SJSA1 (cell line): ENCODE results near the gene LGALS16. TPM values are rescaled to one million over a fixed set of nuclear protein-coding genes. Genes with fewer than 3 reads are reported as not detected.
"Not testable (repeated sequence)": the region's sequence is repeated elsewhere in the genome, so short reads cannot be mapped to it uniquely, and the experiment has no call there.

Experiments
- DNase-seq, 2 experiments: peaks; one replicate each; pipeline ENCODE4 v3.0.0-alpha.2; 2015 to 2020; ENCODE audit warnings: low spot score in 2 of 2, low read depth in 1 of 2
- H3K27ac ChIP-seq: fragments of 250-450 bp; sonication (Bioruptor Pico); 2 replicates; pipeline ENCODE4 v1.5.1; 2020; ENCODE audit warnings: mild to moderate bottlenecking, moderate library complexity
- H3K27me3 ChIP-seq: fragments of 250-450 bp; sonication (Bioruptor Pico); replicated peaks from 2 replicates; pipeline ENCODE4 v1.5.1; 2020; ENCODE audit warnings: mild to moderate bottlenecking, moderate library complexity
- H3K36me3 ChIP-seq: fragments of 250-450 bp; sonication (Bioruptor Pico); 2 replicates; pipeline ENCODE4 v1.5.1; 2020; ENCODE audit warnings: mild to moderate bottlenecking
- H3K4me1 ChIP-seq: fragments of 250-450 bp; sonication (Bioruptor Pico); replicated peaks from 2 replicates; pipeline ENCODE4 v1.6.1; 2021; ENCODE audit warnings: mild to moderate bottlenecking
- H3K4me3 ChIP-seq: fragments of 250-450 bp; sonication (Bioruptor Pico); 2 replicates; pipeline ENCODE4 v1.5.1; 2020; ENCODE audit warnings: mild to moderate bottlenecking
- H3K9me3 ChIP-seq: fragments of 250-450 bp; sonication (Bioruptor Pico); replicated peaks from 2 replicates; pipeline ENCODE4 v1.5.1; 2020; ENCODE audit warnings: mild to moderate bottlenecking
- total RNA-seq: library from RNA; depleted of rRNA; stranded (reverse); fragments of >200 nt; shearing (Covaris generic); gene quantifications from 2 replicates; pipeline ENCODE4 v1.2.3, GENCODE V29; 2014

LGALS16 gene
- total RNA-seq, 1 experiment from 2014 or later: not detected

- H3K4me1 ChIP-seq: no peaks in the 10 kb centered on the region
- no peak overlapping the region for H3K27ac ChIP-seq
- no peaks in the 10 kb centered on the region for H3K36me3 ChIP-seq
- peaks cover 6% of the 10 kb centered on the region; the same call in 1 of the 2 replicates for H3K27me3 ChIP-seq
- H3K4me3 ChIP-seq: no peak overlapping the region
- no peak for DNase-seq
- H3K9me3 ChIP-seq: no peaks in the 10 kb centered on the region
These were observed 4.1 kb downstream of the LGALS16 start for GRCh38 chr19:39659791-39660190.

DNA sequence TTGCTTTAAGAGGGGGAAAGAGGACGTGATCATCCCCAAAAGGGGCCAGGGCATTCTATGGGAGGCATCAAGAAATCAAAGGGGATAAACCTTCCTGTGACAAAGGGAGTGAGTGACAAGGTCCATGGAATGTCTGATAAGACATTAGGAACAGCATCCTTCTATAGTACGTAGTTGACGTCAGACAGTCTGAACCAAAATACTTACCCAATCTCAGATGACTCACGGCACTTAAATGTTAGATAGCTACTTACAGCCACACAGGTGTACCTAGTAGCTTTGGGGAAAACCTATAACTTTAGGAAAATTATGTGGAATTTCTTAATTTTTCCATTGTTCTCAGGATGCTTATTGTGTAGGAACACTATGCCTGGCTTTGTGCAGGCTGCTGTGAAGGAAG, 4.9 kb downstream of the LGALS16 start:
- Histone ChIP-seq H3K27ac (no peak overlapping the region), H3K9me3 (no peaks in the 10 kb centered on the region), H3K27me3 (peaks cover 6% of the 10 kb centered on the region; the same call in 1 of the 2 replicates), H3K4me3 (no peak overlapping the region), H3K4me1 (no peaks in the 10 kb centered on the region), H3K36me3 (no peaks in the 10 kb centered on the region)
- DNase-seq: no peak

DNA sequence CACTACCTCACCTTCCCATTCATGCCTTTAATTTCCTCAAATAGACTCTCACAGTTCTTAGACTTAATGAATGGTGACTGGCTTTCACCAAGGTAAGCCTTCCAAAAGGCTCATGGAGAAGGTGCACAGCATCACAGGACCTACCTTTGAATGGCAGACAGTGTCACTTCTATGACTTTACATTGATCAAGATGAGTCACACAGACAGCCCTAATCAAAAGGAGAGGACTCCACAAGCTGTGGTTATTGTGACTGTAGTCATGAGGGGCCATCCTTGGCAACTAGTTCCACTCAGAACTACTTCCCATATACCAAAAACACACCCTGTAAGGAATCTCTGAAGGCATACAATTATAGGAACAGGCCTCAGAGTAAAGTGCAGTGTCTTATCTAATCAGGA, 5.9 kb downstream of the LGALS16 start:
- H3K9me3 ChIP-seq: no peaks in the 10 kb centered on the region
- H3K36me3 ChIP-seq: no peaks in the 10 kb centered on the region
- peaks cover 6% of the 10 kb centered on the region; the same call in 1 of the 2 replicates for H3K27me3 ChIP-seq
- no peak overlapping the region for H3K27ac ChIP-seq
- no peaks in the 10 kb centered on the region for H3K4me1 ChIP-seq
- no peak overlapping the region for H3K4me3 ChIP-seq
- no peak for DNase-seq

- peaks cover 22% of the 10 kb centered on the region for H3K27me3 ChIP-seq
- not testable (repeated sequence) for H3K9me3 ChIP-seq, H3K27ac ChIP-seq, DNase-seq, H3K36me3 ChIP-seq, H3K4me1 ChIP-seq, H3K4me3 ChIP-seq
These were observed 14.1 kb downstream of the LGALS16 start for GRCh38 chr19:39669860-39670259.

- DNase-seq: no peak
- Histone ChIP-seq H3K4me1 (no peaks in the 10 kb centered on the region), H3K4me3 (no peak overlapping the region), H3K9me3 (0 out of 2 replicates have a peak, but pooled peaks cover 2% of the 10 kb centered on the region), H3K27ac (no peak overlapping the region), H3K27me3 (peaks cover 23% of the 10 kb centered on the region), H3K36me3 (no peaks in the 10 kb centered on the region)
These were observed 15.3 kb downstream of the LGALS16 start for GRCh38 chr19:39670998-39671397.

GRCh38 chr19:39671739-39672363, 16.1 kb downstream of the LGALS16 start:
- peak in 1 of 2 experiments; percentile 30 for DNase-seq
- H3K4me1 ChIP-seq: no peaks in the 10 kb centered on the region
- H3K27me3 ChIP-seq: peaks cover 23% of the 10 kb centered on the region
- H3K27ac ChIP-seq: no peak overlapping the region
- no peaks in the 10 kb centered on the region for H3K36me3 ChIP-seq
- H3K4me3 ChIP-seq: no peak overlapping the region
- 0 out of 2 replicates have a peak, but pooled peaks cover 2% of the 10 kb centered on the region for H3K9me3 ChIP-seq

DNA sequence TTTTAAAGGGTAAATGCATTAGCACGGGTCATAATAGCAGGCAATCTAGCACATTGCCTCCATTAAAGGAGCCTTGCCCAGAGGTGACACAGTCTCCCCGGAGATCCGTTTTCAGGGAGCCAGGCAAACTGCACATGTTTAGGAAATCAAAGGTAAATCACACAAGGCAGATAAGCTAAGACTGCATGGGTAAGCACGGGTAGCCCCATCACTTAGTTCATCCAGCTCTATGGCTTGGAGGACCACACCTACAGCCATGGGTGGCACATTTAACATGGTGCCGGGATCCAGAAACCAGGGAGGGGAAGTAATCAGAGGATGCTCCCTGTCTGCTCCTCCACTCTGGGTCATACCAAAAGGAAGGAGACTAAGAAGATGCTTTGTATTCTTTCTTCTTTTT, 16.8 kb downstream of the LGALS16 start:
- DNase-seq: no peak
- H3K27ac ChIP-seq: no peak overlapping the region
- H3K27me3 ChIP-seq: peaks cover 23% of the 10 kb centered on the region
- H3K36me3 ChIP-seq: no peaks in the 10 kb centered on the region
- no peak overlapping the region for H3K4me3 ChIP-seq
- H3K9me3 ChIP-seq: 0 out of 2 replicates have a peak, but pooled peaks cover 2% of the 10 kb centered on the region
- no peaks in the 10 kb centered on the region for H3K4me1 ChIP-seq

- not testable (repeated sequence) for H3K36me3 ChIP-seq, DNase-seq, H3K4me1 ChIP-seq
These were observed 18.1 kb downstream of the LGALS16 start for GRCh38 chr19:39673862-39674261.

DNA sequence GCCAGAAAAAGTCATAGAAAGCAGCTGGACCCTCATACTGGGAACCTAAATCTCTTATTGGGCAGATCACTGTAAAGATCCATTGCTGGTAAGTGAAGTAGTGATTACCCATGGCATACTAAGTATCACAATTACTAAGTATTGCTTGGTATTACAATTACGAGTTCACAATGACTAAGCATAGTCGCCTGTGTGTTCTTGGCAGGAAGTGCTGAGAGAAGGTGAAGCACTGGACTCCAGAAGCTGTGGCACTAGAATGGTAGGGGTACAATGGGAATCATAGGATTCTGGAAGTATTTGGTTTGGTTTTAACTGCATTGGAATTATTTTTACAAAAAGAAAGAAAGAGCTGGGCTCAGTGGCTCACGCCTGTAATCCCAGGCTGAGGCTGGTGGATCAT, 20.3 kb downstream of the LGALS16 start:
- no peak for DNase-seq
- Histone ChIP-seq H3K4me3 (no peak overlapping the region), H3K27me3 (peaks cover 21% of the 10 kb centered on the region), H3K4me1 (no peaks in the 10 kb centered on the region), H3K9me3 (0 out of 2 replicates have a peak, but pooled peaks cover 2% of the 10 kb centered on the region), H3K36me3 (no peaks in the 10 kb centered on the region), H3K27ac (no peak overlapping the region)

More at GRCh38 chr19:39673862-39674261, 18.1 kb downstream of the LGALS16 start:
- H3K9me3 ChIP-seq, H3K4me3 ChIP-seq, H3K27ac ChIP-seq: not testable (repeated sequence)
- H3K27me3 ChIP-seq: peaks cover 23% of the 10 kb centered on the region

GRCh38 chr19:39677961-39678889, 22.5 kb downstream of the LGALS16 start:
- Histone ChIP-seq H3K27ac (no peak overlapping the region), H3K36me3 (no peaks in the 10 kb centered on the region), H3K27me3 (peaks cover 9% of the 10 kb centered on the region; the same call in 1 of the 2 replicates), H3K9me3 (no peaks in the 10 kb centered on the region), H3K4me1 (no peaks in the 10 kb centered on the region), H3K4me3 (no peak overlapping the region)
- DNase-seq: no peak

- peaks cover 7% of the 10 kb centered on the region; the same call in 1 of the 2 replicates for H3K27me3 ChIP-seq
- no peaks in the 10 kb centered on the region for H3K36me3 ChIP-seq
- no peak overlapping the region for H3K27ac ChIP-seq
- no peaks in the 10 kb centered on the region for H3K9me3 ChIP-seq
- no peak for DNase-seq
- no peaks in the 10 kb centered on the region for H3K4me1 ChIP-seq
- no peak overlapping the region for H3K4me3 ChIP-seq
These were observed 23.5 kb downstream of the LGALS16 start for GRCh38 chr19:39679056-39679790.

DNA sequence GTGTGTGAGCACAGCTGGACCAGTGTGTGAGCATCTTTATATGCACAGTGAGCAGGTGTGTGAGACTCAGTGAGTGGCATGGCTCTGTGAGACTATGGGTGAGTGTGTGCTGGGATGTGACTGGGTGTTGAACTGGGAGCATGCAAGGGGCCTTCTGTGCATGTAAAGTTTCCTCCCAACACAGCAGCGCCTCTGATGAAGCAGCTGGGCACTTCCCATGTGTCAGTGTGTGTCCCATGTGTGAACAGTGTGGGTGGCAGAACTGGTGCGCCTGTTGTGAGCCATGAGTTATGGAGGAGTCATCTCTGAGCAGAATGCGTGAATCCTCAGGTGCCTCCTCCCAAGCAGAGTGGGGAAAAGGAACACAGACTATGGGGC, 24.1 kb downstream of the LGALS16 start:
- Histone ChIP-seq H3K36me3 (no peaks in the 10 kb centered on the region), H3K4me3 (no peak overlapping the region), H3K27ac (no peak overlapping the region), H3K9me3 (no peaks in the 10 kb centered on the region), H3K27me3 (peaks cover 2% of the 10 kb centered on the region; the same call in 1 of the 2 replicates), H3K4me1 (no peaks in the 10 kb centered on the region)
- DNase-seq: no peak

GRCh38 chr19:39680593-39680992, 24.9 kb downstream of the LGALS16 start:
- H3K36me3 ChIP-seq: no peaks in the 10 kb centered on the region
- H3K4me1 ChIP-seq: no peaks in the 10 kb centered on the region

More at GRCh38 chr19:39680593-39680992, 24.9 kb downstream of the LGALS16 start:
- Histone ChIP-seq H3K9me3 (no peaks in the 10 kb centered on the region), H3K27ac (no peak overlapping the region), H3K27me3 (no peaks in the 10 kb centered on the region; the same call in 1 of the 2 replicates), H3K4me3 (no peak overlapping the region)
- no peak for DNase-seq
